Measurements from ENCODE around the gene ASPN.

Gene ASPN

DNA sequence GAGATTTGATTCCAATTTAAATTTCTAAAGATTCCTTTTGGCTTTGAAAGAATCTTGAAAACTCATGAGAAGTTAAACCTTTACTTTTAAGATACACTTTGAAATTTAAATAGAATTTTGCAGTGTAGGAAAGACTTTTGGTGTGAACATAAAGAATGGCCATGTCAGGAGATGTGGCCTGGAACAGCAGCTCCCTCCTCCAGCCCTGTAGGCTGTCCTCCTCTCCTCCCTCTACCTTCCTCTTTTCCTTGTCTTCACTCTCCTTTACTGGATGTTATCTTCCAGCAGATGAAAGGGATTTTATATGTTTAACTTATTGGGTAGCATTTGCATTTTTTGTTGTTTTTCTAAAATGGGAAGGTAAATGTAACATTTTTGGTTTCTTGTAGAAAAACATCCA lies 18.9 kb downstream of the ASPN start:
- no peak overlapping the region for H3K4me3 ChIP-seq (ENCODE audit: low read depth, low read length)
- H3K27me3 ChIP-seq (ENCODE audit: control insufficient read depth, insufficient read depth, low read length) = no peaks in the 10 kb centered on the region
- H3K9ac ChIP-seq = no peak overlapping the region
- H3K36me3 ChIP-seq (ENCODE audit: control insufficient read depth, insufficient read depth, low read length) = no peaks in the 10 kb centered on the region
- no peaks in the 10 kb centered on the region for H3K9me3 ChIP-seq (ENCODE audit: control insufficient read depth, low read length)
- no peak overlapping the region for H3K4me2 ChIP-seq (ENCODE audit: low read length)
- no peaks in the 10 kb centered on the region for H3K79me2 ChIP-seq
- TF ChIP-seq, protein P1, sequence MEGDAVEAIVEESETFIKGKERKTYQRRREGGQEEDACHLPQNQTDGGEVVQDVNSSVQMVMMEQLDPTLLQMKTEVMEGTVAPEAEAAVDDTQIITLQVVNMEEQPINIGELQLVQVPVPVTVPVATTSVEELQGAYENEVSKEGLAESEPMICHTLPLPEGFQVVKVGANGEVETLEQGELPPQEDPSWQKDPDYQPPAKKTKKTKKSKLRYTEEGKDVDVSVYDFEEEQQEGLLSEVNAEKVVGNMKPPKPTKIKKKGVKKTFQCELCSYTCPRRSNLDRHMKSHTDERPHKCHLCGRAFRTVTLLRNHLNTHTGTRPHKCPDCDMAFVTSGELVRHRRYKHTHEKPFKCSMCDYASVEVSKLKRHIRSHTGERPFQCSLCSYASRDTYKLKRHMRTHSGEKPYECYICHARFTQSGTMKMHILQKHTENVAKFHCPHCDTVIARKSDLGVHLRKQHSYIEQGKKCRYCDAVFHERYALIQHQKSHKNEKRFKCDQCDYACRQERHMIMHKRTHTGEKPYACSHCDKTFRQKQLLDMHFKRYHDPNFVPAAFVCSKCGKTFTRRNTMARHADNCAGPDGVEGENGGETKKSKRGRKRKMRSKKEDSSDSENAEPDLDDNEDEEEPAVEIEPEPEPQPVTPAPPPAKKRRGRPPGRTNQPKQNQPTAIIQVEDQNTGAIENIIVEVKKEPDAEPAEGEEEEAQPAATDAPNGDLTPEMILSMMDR (IDR thresholded peaks at IDR 0.05) = no peak
- no peaks in the 10 kb centered on the region for H3K4me1 ChIP-seq
- no peak overlapping the region for H2AFZ ChIP-seq
- no peak overlapping the region for H3K27ac ChIP-seq

DNA sequence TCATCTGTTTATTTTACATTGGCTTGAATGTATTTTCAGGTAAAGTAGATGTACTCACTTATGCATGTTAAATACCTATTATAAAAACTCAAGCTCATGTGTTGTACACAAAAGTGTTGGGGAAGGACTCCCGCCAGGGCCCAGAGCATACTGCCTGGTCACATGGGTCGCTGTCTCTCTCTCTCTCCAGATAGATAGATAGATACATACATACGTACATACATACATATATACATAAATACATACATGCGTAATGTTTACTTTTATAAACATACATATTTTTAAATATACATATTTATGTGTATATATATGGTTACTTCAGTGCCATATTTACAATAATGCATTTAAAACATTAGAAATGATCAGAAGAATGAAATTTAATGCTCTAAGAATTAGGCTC lies 24.7 kb downstream of the ASPN start:
- Histone ChIP-seq H3K36me3 (ENCODE audit: control insufficient read depth, insufficient read depth, low read length) (no peaks in the 10 kb centered on the region), H3K4me1 (no peaks in the 10 kb centered on the region), H3K79me2 (no peaks in the 10 kb centered on the region), H3K4me2 (ENCODE audit: low read length) (no peak overlapping the region), H3K9ac (no peak overlapping the region), H3K4me3 (ENCODE audit: low read depth, low read length) (no peak overlapping the region), H3K27me3 (ENCODE audit: control insufficient read depth, insufficient read depth, low read length) (no peaks in the 10 kb centered on the region), H3K27ac (no peak overlapping the region), H3K9me3 (ENCODE audit: control insufficient read depth, low read length) (no peaks in the 10 kb centered on the region), H2AFZ (no peak overlapping the region)
- TF ChIP-seq, protein P1 (IDR thresholded peaks at IDR 0.05) = no peak

DNA sequence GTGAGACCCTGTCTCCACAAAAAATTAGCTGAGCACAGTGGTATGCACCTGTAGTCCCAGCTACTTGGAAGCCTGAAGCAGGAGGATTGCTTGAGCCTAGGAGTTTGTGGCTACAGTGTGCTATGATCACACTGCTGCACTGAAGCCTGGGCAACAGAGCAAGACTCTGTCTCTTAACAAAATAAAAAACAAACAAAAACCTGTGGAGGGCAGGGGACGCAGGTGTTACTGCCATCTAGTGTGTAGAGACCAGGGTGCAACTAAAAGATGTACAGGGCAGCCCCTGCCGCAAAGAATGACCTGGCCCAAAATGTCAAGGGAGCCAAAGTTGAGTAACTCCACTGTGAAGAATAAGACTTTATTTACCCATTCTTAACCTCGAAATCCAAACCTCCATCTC lies 27.1 kb downstream of the ASPN start:
- Histone ChIP-seq H3K9me3 (ENCODE audit: control insufficient read depth, low read length) (no peaks in the 10 kb centered on the region), H3K79me2 (no peaks in the 10 kb centered on the region), H3K36me3 (ENCODE audit: control insufficient read depth, insufficient read depth, low read length) (no peaks in the 10 kb centered on the region), H3K27ac (no peak overlapping the region), H3K9ac (no peak overlapping the region), H2AFZ (no peak overlapping the region), H3K27me3 (ENCODE audit: control insufficient read depth, insufficient read depth, low read length) (no peaks in the 10 kb centered on the region), H3K4me2 (ENCODE audit: low read length) (no peak overlapping the region), H3K4me3 (ENCODE audit: low read depth, low read length) (no peak overlapping the region), H3K4me1 (no peaks in the 10 kb centered on the region)
- TF ChIP-seq, protein P1 (IDR thresholded peaks at IDR 0.05) = no peak

DNA sequence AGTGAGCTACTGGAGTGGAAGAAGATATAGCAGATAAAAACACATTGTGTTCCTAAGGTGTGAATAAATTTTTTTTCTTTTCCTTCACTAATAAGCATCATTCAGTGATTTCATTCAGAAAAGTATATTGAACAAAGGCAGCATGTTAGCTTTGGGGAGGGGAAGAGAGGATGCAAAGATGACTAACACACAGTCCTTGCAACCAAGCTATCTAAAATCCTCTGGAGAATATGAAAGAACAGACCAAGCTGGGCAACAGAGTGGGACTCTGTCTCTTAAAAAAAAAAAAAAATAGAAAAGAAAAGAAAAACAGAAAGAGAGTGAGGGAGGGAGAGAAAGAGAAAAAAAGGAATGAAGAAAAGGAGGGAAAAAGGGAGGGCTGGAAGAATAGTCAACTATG lies 35.8 kb downstream of the ASPN start:
- H3K27ac ChIP-seq = no peak overlapping the region
- H2AFZ ChIP-seq = no peak overlapping the region
- no peaks in the 10 kb centered on the region for H3K4me1 ChIP-seq
- no peak overlapping the region for H3K9ac ChIP-seq
- no peaks in the 10 kb centered on the region for H3K36me3 ChIP-seq (ENCODE audit: control insufficient read depth, insufficient read depth, low read length)
- no peak overlapping the region for H3K4me3 ChIP-seq (ENCODE audit: low read depth, low read length)
- TF ChIP-seq, protein P1 (IDR thresholded peaks at IDR 0.05) = no peak
- no peak overlapping the region for H3K4me2 ChIP-seq (ENCODE audit: low read length)
- H3K27me3 ChIP-seq (ENCODE audit: control insufficient read depth, insufficient read depth, low read length) = no peaks in the 10 kb centered on the region
- no peaks in the 10 kb centered on the region for H3K79me2 ChIP-seq
- no peaks in the 10 kb centered on the region for H3K9me3 ChIP-seq (ENCODE audit: control insufficient read depth, low read length)

DNA sequence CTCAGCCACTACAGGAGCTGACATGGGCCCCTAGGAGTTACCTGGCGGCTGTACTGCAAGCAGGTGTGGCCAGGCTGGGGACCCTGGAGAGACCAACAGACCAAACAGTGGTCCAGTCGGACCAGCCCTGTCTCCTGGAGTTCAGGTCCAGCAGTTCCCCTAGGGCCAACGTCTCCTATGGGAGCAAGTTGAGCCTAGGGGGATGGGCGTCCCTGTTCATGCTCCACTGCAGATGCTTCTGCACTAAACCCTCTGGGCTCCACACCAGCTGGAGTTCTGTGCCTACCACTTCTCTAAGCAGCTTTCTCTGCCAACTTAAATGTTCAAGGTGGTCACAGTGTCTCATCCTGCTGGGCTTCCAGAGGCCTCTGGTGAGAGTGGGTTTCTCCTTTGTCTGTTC lies 37.5 kb downstream of the ASPN start:
- Histone ChIP-seq H3K9me3 (ENCODE audit: control insufficient read depth, low read length) (no peaks in the 10 kb centered on the region), H3K9ac (no peak overlapping the region), H3K79me2 (no peaks in the 10 kb centered on the region), H3K4me2 (ENCODE audit: low read length) (no peak overlapping the region), H3K4me1 (no peaks in the 10 kb centered on the region), H3K36me3 (ENCODE audit: control insufficient read depth, insufficient read depth, low read length) (no peaks in the 10 kb centered on the region), H3K4me3 (ENCODE audit: low read depth, low read length) (no peak overlapping the region), H3K27ac (no peak overlapping the region), H3K27me3 (ENCODE audit: control insufficient read depth, insufficient read depth, low read length) (no peaks in the 10 kb centered on the region), H2AFZ (no peak overlapping the region)
- TF ChIP-seq, protein P1 (IDR thresholded peaks at IDR 0.05) = no peak
